ENCODE data around the gene STK32C.

DNA sequence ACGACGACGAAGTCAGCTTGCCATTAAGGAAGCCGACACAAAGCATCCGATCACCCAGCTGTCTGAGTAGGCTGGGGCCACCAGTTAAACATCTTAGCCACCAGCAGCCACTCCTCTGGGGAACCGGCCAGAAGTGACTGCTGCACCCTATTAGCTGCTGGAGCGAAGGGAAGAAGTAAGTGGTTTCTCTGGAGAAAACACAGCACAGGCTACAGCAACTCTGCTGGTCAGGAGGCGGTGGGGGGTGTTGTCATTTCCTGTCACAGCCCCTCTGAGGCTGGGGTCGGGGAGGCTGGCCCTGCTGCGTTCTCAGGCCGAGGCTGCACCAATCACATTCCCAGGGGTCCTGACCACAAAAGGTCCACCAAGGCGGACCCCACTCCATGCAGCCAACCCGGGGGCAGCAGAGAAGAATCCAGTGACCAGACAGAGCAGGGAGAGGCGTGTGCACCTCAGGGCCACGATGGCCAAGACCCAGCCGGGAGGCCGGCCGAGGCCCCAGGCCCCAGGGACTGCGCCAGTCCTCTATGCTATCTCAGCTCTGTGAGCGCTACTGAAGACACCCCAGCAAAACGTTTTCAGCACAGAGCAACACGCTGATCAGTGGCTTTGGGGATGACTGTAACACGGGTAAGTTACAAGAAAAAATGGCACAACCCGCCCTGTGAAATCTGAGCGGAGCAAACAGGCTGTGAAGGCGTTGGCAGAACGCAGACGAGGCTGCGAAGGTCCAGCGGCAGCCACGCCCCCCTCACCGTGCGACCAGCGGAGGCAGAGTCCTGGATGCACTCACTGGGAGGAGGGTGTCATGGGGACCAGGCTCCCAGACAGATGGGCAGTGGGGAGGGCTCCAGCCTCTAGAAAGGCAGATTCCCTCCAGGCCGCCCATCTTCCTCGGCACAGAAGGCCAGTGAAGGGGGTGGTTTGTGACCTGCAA lies 24.8 kb downstream of the STK32C start:
- TF ChIP-seq POLR2AphosphoS5 (IDR thresholded peaks at IDR 0.05) = no peak
- TF ChIP-seq, protein P1, sequence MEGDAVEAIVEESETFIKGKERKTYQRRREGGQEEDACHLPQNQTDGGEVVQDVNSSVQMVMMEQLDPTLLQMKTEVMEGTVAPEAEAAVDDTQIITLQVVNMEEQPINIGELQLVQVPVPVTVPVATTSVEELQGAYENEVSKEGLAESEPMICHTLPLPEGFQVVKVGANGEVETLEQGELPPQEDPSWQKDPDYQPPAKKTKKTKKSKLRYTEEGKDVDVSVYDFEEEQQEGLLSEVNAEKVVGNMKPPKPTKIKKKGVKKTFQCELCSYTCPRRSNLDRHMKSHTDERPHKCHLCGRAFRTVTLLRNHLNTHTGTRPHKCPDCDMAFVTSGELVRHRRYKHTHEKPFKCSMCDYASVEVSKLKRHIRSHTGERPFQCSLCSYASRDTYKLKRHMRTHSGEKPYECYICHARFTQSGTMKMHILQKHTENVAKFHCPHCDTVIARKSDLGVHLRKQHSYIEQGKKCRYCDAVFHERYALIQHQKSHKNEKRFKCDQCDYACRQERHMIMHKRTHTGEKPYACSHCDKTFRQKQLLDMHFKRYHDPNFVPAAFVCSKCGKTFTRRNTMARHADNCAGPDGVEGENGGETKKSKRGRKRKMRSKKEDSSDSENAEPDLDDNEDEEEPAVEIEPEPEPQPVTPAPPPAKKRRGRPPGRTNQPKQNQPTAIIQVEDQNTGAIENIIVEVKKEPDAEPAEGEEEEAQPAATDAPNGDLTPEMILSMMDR (IDR thresholded peaks at IDR 0.05) = no peak

Data from prostate gland (tissue), 2 donors.